ENCODE measurements around the gene ANKRD63. TPM values are rescaled to one million over a fixed set of nuclear protein-coding genes. Genes with fewer than 3 reads are reported as not detected.

The ANKRD63 gene
- total and polyA plus RNA-seq, 2 of the 13 experiments (the other 11 are each of a cell fraction or from before 2014, with no cell fraction given), result not detected

DNA sequence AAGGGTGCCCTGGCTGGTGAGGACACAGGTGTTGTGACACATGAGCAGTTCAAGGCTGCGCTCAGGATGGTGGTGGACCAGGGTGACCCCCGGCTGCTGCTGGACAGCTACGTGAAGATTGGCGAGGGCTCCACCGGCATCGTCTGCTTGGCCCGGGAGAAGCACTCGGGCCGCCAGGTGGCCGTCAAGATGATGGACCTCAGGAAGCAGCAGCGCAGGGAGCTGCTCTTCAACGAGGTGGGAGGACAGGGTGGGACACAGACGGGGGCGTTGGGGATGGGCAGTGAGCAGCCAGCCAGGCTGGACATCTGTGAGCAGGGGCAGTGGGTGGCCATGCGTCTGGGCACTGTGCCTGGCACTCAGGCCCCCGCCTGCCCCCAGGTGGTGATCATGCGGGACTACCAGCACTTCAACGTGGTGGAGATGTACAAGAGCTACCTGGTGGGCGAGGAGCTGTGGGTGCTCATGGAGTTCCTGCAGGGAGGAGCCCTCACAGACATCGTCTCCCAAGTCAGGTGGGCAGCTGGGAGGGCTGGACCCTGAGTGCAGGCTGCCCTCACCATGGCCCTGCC, 10.3 kb downstream of the ANKRD63 start:
- intact Hi-C loops (cut with micrococcal nuclease; ENCODE audit: unreplicated experiment), result loop anchor here (10.0 kb wide), 1 partner anchor 168 kb away; the partner anchor contains the start of gene BMF
- no TSS peak for BruUV-seq (replicated peaks)
- H4K20me1 ChIP-seq (ENCODE audit: insufficient read depth, low read length), result no peaks in the 10 kb centered on the region
- DNase-seq (ENCODE audit: low spot score) (peak; percentile 27), ATAC-seq (peak; percentile 70), FAIRE-seq (no peak)
- 56% methylated on average over 10 of the region's 20 CpGs for WGBS (ENCODE audit: low lambda C conversion rate)
- CTCF ChIA-PET (ENCODE audit: low intra/inter-chr PET ratio, low total read pairs), result interaction anchor here (6.3 kb wide), 1 partner anchor 55 kb away, joined by 266 read pairs; no protein-coding TSS in a partner anchor
- H3K9ac ChIP-seq (ENCODE audit: insufficient read depth, low read depth, low read length), result no peak overlapping the region
- peak overlapping the region in 1 of 3 experiments; percentile 56; a peak in 1 of 6 replicates for H3K4me3 ChIP-seq (replicated peaks in 1 of 3; ENCODE audit: insufficient read depth in 1 of 3, low read depth in 2 of 3, low read length in 3 of 3)
- POLR2A ChIA-PET, result interaction anchor here (1.1 to 1.6 kb wide), 2 partner anchors 32 to 55 kb away, joined by 3 to 5 read pairs; no protein-coding TSS in a partner anchor
- no peaks in the 10 kb centered on the region for H3K79me2 ChIP-seq (ENCODE audit: insufficient read depth, low read length)
- peaks cover 4 to 34% of the 10 kb centered on the region in 2 experiments; a peak in 4 of 5 replicates for H3K27me3 ChIP-seq (ENCODE audit: control insufficient read depth in 1 of 2, insufficient read depth in 2 of 2, low read length in 2 of 2)
- H3K9me3 ChIP-seq (ENCODE audit: low read length), result no peaks in the 10 kb centered on the region
- in situ Hi-C loops (cut with HindIII; ENCODE audit: extremely low pct_ligation_motif_present, low pct_unique_long_range_greater_than_20kb), result loop anchor here (5.0 kb wide), 2 partner anchors 55 to 225 kb away; no protein-coding TSS in a partner anchor
- no peak overlapping the region for H2AFZ ChIP-seq (ENCODE audit: low read length)
- no peaks in the 10 kb centered on the region for H3K36me3 ChIP-seq (replicated peaks in 1 of 2; ENCODE audit: control insufficient read depth in 1 of 2, insufficient read depth in 2 of 2, low read length in 2 of 2)
- H3K4me1 ChIP-seq (ENCODE audit: insufficient read depth, low read length), result peaks cover 40% of the 10 kb centered on the region
- no peak overlapping the region for H3K27ac ChIP-seq (ENCODE audit: extremely low read length, insufficient read depth, low read length)
- H3K4me2 ChIP-seq (ENCODE audit: low read depth, low read length), result peak overlapping the region; percentile 68
- TF ChIP-seq NFE2 (CRISPR knock-in tag; IDR thresholded peaks at IDR 0.05) (no peak), RFXANK (CRISPR knock-in tag; IDR thresholded peaks at IDR 0.05) (no peak), STAG1 (CRISPR knock-in tag; IDR thresholded peaks at IDR 0.05) (peak; percentile 23; the same call in 1 of the 2 replicates), HIC2 (CRISPR knock-in tag; IDR thresholded peaks at IDR 0.05; ENCODE audit: low read depth) (peak; percentile 73; the same call in 1 of the 2 replicates), PBX3 (CRISPR knock-in tag; IDR thresholded peaks at IDR 0.05; ENCODE audit: borderline replicate concordance) (no peak), SCMH1 (CRISPR knock-in tag; IDR thresholded peaks at IDR 0.05; ENCODE audit: borderline replicate concordance) (no peak), ZNF629 (CRISPR knock-in tag; conservative IDR thresholded peaks at IDR 0.05) (no peak), ARNTL (CRISPR knock-in tag; IDR thresholded peaks at IDR 0.05) (no peak), CTCF (CRISPR knock-in tag; IDR thresholded peaks at IDR 0.05) (peak; percentile 41), SAFB2 (CRISPR knock-in tag; IDR thresholded peaks at IDR 0.05; ENCODE audit: borderline replicate concordance, low read depth) (0 out of 2 replicates have a peak, but pooled peaks have one; percentile 46), GLI4 (CRISPR knock-in tag; IDR thresholded peaks at IDR 0.05; ENCODE audit: borderline replicate concordance) (no peak)
- TF ChIP-seq, protein P1, sequence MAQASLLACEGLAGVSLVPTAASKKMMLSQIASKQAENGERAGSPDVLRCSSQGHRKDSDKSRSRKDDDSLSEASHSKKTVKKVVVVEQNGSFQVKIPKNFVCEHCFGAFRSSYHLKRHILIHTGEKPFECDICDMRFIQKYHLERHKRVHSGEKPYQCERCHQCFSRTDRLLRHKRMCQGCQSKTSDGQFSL (CRISPR knock-in tag; IDR thresholded peaks at IDR 0.05), result no peak
- TF ChIP-seq, protein P2, sequence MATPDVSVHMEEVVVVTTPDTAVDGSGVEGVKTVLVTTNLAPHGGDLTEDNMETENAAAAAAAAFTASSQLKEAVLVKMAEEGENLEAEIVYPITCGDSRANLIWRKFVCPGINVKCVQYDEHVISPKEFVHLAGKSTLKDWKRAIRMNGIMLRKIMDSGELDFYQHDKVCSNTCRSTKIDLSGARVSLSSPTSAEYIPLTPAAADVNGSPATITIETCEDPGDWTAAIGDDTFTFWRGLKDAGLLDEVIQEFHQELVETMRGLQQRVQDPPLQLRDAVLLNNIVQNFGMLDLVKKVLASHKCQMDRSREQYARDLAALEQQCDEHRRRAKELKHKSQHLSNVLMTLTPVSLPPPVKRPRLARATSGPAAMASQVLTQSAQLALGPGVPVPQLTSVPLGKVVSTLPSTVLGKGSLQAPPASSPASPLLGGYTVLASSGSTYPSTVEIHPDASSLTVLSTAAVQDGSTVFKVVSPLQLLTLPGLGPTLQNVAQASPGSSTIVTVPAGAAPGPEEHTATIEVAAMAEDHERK (CRISPR knock-in tag; IDR thresholded peaks at IDR 0.05; ENCODE audit: low read depth), result no peak
